ENCODE results near the gene CST3.

CST3 gene

DNA sequence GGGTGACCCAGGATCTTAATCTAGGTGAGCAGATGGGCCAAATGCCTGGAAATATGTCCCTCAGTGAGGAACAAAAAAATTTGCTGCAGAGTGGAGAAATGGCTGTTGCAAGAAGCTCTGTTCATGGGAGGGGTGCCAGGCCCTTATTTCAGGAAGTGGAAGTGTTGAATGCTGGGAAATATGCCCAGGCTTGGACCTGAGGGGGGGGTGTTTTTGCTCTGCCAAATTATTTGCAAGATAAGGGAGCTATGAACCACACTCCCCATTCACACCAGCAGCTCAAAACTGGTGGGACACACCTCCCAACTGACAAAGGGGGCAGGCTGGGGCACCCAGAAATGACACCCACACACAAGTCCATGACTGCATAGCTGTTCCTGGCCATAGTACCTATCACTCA is 42.4 kb upstream of the CST3 start:
- peak in 1 of 2 donors; percentile 43 for DNase-seq
- TF ChIP-seq, protein P1, sequence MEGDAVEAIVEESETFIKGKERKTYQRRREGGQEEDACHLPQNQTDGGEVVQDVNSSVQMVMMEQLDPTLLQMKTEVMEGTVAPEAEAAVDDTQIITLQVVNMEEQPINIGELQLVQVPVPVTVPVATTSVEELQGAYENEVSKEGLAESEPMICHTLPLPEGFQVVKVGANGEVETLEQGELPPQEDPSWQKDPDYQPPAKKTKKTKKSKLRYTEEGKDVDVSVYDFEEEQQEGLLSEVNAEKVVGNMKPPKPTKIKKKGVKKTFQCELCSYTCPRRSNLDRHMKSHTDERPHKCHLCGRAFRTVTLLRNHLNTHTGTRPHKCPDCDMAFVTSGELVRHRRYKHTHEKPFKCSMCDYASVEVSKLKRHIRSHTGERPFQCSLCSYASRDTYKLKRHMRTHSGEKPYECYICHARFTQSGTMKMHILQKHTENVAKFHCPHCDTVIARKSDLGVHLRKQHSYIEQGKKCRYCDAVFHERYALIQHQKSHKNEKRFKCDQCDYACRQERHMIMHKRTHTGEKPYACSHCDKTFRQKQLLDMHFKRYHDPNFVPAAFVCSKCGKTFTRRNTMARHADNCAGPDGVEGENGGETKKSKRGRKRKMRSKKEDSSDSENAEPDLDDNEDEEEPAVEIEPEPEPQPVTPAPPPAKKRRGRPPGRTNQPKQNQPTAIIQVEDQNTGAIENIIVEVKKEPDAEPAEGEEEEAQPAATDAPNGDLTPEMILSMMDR (IDR thresholded peaks at IDR 0.05) = no peak
- no peak overlapping the region for H3K4me3 ChIP-seq
- H3K27me3 ChIP-seq = no peaks in the 10 kb centered on the region
- H3K9me3 ChIP-seq = no peaks in the 10 kb centered on the region
- H3K4me1 ChIP-seq = no peaks in the 10 kb centered on the region
- intact Hi-C loops (cut with DNase I; ENCODE audit: low total_unique reads) = no loop called here
- H3K27ac ChIP-seq = no peak overlapping the region
- no peaks in the 10 kb centered on the region for H3K36me3 ChIP-seq

- TF ChIP-seq, protein P1 (IDR thresholded peaks at IDR 0.05) = no peak
- Histone ChIP-seq H3K36me3 (no peaks in the 10 kb centered on the region), H3K27ac (no peak overlapping the region), H3K4me1 (no peaks in the 10 kb centered on the region), H3K4me3 (no peak overlapping the region), H3K27me3 (no peaks in the 10 kb centered on the region), H3K9me3 (no peaks in the 10 kb centered on the region)
- DNase-seq = no peak
- intact Hi-C loops (cut with DNase I; ENCODE audit: low total_unique reads) = no loop called here
Measured at GRCh38 chr20:23679133-23680092, 41.7 kb upstream of the CST3 start.

- Histone ChIP-seq H3K4me3 (no peak overlapping the region), H3K4me1 (no peaks in the 10 kb centered on the region), H3K9me3 (no peaks in the 10 kb centered on the region), H3K27me3 (peaks cover 0 to 7% of the 10 kb centered on the region in 2 donors), H3K27ac (no peak overlapping the region), H3K36me3 (no peaks in the 10 kb centered on the region)
- TF ChIP-seq, protein P1 (IDR thresholded peaks at IDR 0.05) = no peak
- DNase-seq = no peak
- intact Hi-C loops (cut with DNase I; ENCODE audit: low total_unique reads) = no loop called here
Measured at GRCh38 chr20:23673209-23673608, 35.5 kb upstream of the CST3 start.

DNA sequence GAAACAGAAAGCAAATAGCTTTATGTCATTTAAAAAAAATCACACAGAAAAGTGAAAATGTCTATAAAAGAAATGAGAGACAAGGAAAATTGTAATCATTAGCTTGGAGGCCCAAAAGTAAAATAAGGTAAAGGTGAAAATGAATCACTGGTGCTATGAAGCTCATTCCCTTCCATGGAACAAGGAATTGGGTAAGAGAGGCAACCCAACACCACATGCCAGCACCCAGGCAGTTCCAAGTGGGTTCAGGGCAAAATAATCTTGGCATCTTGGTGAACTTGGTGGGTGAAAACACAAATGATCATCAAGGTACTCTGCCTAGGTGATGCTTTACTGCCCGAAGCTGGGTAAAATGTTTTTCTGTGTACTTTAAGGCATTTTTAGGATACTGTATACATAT is 34.4 kb upstream of the CST3 start:
- TF ChIP-seq, protein P1 (IDR thresholded peaks at IDR 0.05) = no peak
- H3K4me1 ChIP-seq = no peaks in the 10 kb centered on the region
- intact Hi-C loops (cut with DNase I; ENCODE audit: low total_unique reads) = no loop called here
- DNase-seq = no peak
- no peaks in the 10 kb centered on the region for H3K36me3 ChIP-seq
- no peak overlapping the region for H3K27ac ChIP-seq
- H3K4me3 ChIP-seq = no peak overlapping the region
- no peaks in the 10 kb centered on the region for H3K9me3 ChIP-seq
- H3K27me3 ChIP-seq = peaks cover 0 to 14% of the 10 kb centered on the region in 2 donors

DNA sequence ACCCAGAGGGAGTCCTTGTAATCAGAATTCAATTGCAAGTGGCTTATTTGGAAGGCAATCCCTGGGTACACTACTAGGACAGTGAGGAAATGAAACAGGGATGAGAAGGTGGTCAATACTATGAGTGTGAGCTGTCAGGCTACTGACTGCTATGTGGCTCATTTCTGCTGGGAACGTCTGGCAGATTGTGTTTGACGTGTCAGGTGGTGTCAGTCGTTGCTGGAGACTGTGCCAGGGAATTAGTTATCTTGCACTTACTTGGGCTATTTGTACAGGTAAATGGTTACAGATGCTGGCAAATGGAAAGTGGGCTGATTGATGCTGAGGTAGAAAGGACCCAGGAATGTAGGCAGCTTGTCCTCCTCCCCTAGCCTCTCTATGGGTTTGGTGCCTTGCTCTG is 33.7 kb upstream of the CST3 start:
- TF ChIP-seq, protein P1 (IDR thresholded peaks at IDR 0.05) = no peak
- Histone ChIP-seq H3K36me3 (no peaks in the 10 kb centered on the region), H3K4me3 (no peak overlapping the region), H3K27ac (no peak overlapping the region), H3K27me3 (peaks cover 0 to 14% of the 10 kb centered on the region in 2 donors), H3K9me3 (no peaks in the 10 kb centered on the region), H3K4me1 (no peaks in the 10 kb centered on the region)
- intact Hi-C loops (cut with DNase I; ENCODE audit: low total_unique reads) = no loop called here
- DNase-seq = no peak

Measured in tibial artery (tissue), 4 donors.